Hematopoietic multipotent progenitor cell treated with erythropoietin and hydrocortisone succinate and interleukin-3 and kit ligand, for 15 days (in vitro differentiated cells): ENCODE data around the gene KMT2D.

Experiments used
- DNase-seq: peaks from one replicate; pipeline ENCODE4 v3.0.0-alpha.2; 2015; ENCODE audit warnings: low spot score

KMT2D gene, protein sequence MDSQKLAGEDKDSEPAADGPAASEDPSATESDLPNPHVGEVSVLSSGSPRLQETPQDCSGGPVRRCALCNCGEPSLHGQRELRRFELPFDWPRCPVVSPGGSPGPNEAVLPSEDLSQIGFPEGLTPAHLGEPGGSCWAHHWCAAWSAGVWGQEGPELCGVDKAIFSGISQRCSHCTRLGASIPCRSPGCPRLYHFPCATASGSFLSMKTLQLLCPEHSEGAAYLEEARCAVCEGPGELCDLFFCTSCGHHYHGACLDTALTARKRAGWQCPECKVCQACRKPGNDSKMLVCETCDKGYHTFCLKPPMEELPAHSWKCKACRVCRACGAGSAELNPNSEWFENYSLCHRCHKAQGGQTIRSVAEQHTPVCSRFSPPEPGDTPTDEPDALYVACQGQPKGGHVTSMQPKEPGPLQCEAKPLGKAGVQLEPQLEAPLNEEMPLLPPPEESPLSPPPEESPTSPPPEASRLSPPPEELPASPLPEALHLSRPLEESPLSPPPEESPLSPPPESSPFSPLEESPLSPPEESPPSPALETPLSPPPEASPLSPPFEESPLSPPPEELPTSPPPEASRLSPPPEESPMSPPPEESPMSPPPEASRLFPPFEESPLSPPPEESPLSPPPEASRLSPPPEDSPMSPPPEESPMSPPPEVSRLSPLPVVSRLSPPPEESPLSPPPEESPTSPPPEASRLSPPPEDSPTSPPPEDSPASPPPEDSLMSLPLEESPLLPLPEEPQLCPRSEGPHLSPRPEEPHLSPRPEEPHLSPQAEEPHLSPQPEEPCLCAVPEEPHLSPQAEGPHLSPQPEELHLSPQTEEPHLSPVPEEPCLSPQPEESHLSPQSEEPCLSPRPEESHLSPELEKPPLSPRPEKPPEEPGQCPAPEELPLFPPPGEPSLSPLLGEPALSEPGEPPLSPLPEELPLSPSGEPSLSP (N-terminal part only)

DNA sequence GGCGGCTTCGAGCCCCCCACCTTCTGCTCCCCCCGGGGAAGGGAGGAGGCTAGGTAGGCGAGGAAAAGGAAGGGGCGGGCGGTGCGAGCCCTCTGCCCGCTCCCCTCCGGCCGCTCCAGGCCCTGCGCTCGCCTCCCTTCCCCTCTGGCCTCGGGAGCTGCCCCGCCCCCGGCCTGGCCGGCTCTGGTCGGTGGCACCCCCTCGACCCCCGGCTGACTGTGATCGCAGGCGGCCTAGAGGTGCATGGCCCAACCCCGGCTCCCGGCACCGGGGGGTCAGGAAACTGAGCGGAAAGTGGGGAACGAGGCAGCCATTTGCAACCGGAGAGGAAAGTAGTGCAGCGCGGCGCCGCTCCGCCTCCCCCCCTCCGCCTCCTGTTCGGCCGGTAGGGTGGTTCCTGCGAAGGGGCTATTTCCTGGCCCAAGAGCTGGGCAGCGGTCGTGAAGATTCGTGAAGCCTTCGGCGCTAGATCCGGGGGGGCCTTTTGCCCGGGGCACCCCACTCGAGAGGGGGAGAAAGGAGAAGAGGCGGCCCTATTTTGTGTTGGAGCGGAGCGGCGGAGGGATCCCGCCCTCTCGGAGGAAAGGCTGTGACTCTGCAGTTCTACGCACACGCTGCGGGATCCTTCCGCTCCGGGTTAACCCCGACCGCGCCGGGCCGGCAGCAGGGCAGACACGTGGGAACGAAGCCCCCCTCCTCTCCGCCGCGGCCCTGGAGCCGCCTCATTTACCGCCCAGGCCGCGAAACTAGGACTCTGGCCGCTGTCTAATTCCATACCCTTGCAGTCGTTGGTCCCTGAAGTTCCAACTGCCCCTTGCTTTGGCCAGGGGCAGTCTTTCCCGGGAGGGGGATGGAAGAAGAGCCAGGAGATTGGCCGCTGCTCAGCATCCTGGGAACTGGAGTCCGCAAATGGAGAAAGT lies at the start of gene KMT2D:
Gene KMT2D, minus strand, starts transcription at position 558 of the 920 bp plus-strand sequence. CDS start 5,470 bp downstream, outside the sequence.
- DNase-seq: peak; percentile 93

DNA sequence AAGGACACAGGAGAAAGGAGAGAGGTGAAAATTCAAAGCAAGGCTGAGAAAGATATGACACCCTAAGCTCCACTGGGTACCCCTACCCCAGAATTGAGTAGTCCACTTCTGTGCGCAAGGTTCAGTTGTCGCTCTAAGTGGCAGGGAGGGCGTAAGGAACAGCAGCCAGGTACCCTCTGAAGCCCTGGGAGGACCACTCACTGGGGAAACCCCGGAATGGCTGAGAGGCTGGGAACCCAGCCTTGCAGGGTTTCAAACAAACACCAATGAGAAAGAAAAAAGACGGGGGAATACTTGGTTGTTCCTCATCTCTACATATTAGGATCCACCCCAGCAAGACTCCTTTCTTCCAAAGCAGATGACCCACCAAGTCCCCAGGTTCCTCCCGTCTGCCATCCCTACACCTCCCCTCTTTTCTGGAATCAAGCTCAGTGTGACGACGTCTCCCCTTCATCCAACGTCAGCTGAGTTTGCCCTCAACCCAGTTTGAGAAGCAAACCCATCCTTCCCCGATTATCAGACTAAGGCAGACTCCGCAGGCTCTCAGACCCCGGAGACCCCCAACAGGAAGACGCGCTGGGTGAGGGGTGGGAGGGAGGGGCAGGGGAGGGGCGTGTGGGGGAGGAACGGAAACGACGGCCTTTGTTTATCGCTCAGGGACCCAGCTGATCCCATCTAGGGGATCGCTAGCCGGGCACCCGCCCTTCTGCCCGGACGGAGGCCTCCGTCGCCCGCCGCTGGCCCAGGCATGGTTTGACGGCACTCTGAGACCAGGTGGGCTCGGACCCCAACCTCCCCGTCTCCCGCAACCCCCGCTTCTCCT lies 49.3 kb upstream of the KMT2D start:
- no peak for DNase-seq

DNA sequence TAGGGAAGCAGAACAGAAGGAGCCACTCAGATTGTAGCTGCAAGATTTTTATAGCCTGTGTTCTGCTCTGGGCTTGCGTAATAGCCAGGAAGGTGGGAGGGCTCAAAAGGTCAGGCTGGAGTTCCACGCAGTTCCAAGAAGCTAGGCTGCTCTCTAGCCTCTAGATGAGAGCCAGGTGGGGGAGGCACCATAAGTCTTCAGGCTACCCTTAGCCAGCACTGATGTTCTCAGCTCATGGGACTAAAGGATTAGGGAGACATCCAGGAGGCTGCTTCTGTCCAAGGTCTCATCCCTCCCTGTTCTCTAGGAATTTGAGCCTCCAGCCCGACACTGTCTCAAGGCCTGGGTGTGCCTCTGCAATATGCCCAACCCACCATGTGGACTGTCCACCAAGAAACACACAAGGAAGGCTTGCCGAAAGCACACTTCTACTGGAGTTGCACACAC lies 48.4 kb upstream of the KMT2D start:
- DNase-seq: no peak

DNA sequence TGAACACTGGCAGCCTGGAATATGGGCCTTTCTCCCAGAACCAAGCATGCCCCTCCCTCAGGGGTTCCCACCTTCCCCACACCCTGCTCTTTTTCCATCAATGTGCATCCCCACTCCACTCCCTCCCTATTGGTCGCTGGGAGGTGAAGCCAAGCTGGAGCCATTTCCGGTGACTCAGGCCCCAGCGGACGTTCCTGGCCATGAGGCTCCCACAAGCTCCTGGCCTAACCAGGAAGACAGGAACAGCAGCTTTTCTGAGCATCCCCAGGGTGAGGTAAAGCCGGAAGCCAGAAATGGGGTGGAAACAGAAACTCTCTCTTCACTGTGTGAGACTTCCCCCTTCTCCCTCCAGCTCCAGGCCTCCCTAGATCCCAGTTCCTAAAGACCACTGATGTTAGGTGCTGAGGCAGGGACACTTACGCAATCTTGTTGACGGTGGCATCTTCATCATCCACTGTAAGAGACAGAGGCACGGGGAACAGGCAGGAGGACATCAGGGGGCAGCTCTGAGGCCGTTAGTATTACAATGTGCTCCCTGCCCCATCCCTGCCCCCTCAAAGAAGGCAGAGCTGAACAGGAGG lies 45.0 kb upstream of the KMT2D start:
- no peak for DNase-seq

DNA sequence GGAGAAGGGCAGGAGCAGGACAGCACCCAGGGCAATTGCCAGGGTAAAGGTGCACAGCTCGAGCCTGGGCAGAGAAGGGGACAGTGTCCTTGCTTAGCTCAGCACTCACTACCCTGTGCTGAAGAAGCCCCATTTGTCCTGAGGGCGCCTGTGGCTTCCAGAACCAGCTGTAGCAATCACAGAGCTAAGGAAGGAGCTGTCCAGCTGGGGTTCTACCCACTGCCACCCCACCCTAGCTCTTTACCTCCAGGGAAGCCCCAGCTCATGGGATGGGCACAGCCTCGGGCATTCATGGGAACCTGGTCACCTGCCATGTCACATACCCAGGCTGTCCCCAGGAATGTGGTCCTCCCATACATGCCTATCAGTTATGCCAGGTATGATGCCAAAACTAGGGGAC lies 44.2 kb upstream of the KMT2D start:
- no peak for DNase-seq

DNA sequence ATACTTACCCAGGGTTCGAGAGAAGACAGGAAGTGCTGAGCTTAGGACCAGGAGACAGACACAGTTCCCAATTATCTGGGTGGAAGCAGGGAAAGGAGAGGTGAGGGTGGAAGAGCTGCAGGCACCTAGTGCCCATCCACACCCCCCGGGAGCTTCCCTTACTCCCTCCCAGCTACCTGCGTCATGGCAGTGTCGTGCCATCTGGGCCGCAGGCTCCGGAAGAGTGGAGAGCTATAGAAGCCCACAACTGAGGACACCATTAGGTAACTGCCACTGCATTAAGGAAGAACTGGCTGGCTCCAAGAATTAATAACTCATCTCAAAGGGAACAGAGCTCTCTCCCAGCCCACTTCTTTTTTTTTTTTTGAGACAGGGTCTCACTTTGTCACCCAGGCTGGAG lies 39.8 kb upstream of the KMT2D start:
- DNase-seq: no peak

DNA sequence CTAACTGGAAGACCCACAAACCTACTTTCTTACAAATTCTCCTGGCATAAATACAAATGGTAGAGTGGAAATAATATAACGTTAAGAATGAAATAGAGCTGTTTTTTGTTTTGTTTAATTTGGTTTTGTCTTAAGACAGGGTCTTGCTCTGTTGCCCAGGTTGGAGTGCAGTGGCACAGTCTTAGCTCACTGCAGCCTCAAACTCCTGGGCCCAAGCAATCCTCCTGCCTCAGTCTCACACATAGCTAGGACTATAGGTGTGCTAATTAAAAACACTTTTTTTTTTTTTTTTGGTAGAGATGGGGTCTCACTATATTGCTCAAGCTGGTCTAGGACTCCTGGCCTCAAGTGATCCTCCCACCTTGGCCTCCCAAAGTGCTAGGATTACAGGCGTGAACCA lies 38.1 kb upstream of the KMT2D start:
- no peak for DNase-seq

DNA sequence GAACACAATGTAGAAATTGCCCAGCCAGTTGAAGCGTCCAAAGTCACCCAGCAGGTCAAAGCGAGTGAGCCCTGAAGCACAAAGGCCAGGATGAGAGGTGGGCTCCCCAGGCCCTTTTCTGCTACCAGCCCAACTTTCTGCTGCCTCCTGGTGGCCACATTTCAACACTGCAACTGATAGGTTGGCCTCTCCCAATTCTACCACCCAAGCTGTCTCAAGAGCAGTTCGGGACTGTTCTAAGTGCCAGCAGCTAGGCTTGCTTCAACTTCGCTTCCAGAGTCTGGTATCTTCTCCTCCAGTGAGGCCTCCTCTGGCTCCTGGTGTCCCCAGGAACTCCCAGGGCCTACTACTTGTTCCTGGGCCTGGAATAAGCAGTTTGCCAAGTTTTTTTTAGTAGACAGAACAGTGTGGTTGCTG lies 37.4 kb upstream of the KMT2D start:
- DNase-seq: peak; percentile 72

DNA sequence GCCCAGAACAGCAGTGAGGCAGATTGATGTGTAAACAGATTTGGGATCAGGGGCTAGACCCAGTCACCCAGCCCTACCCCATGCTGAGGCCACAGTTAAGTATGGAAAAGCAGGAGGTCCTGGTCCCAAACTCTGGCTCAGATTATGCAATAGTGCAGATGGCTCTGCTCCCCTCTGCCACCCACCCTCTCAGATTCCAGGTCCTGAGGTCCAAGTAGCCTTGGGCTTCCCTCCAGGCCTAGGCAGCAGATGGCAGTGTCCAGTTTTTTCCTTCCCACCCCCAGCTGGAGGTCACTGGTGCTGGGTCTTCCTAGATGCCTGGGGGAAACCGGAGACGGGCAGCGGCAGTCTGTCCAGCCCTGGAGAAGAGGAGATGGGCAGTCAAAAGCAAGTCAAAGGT lies 36.8 kb upstream of the KMT2D start:
- DNase-seq: no peak

DNA sequence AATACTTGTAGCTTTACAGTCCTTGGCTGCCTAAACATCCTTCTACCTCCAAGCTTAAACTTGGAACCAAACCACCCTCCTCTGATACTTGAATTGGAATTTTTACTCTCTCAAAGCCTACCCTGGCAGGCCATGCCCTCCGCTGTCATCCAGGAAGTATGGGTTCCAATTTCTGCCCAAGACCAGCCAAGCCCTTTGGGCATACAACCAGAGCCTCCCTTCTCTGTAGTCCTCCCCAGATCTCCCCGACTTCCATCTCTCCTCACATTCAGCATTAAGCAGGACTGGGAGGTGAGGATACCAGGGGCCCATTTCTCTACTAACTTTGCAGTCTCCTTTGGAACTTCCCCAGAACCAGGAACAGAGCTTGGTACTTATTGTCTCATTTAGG lies 34.4 kb upstream of the KMT2D start:
- DNase-seq: no peak

DNA sequence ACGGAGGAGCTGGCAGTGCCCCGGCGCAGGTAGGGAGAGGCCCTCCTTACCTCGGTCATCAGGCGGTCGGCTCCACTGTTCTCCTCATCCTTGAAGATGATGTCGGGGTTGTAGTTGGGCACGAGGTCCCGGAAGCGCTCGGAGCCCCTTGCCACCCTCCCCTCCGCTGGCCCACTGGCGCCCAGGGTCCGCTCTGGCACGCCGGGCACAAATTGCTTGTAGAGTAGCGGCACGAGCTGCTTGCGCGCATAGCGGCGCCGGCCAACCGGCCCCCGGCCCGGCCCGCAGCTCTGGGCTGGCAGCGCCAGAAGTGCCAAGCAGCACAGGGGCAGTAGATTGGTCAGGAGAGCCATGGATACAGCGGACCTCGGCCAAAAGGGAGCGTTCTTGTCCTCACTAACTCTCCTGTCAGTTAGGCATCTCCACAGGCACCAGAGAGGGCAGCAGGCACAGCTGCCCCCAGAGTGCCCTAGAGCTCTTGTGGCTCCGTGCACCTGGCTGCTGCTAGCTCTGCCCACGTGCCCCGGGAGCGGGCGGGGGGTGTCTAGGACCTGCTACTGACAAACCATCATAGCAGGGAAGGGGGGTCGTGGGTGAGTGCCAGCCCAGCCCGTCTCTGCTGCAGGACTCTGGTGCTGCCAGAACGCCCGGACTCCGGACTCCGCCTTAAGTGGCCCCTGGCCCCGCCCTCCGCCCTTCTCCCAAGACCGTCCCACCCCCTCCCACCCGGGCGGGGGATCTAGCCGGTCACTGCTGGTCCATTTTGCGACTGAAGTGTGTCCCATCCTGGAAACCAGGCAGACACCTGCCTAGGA lies 33.8 kb upstream of the KMT2D start, which contains the start of gene DHH:
Gene DHH, minus strand, starts transcription at position 642 of the 815 bp plus-strand sequence. Its CDS starts 289 bp downstream, at position 353.
- no peak for DNase-seq

DNA sequence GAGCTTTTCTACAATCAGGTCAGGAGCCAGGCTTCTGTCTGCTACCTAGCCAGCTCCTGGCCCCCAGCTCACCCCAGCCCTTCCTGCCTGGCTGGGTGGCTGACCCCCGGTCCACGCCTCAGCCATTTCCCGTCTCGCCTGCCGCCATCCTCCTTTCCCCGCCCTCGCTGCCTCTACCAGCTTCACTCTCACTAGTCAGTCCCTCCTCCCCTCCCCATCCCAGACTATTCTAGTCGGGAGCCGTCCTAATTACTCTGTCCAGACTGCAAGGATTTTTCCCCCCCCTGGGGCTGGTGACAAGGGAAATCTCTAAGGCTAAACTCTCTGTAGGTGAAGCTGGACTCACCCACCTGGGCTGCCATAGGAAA lies 33.2 kb upstream of the KMT2D start:
- DNase-seq: no peak

DNA sequence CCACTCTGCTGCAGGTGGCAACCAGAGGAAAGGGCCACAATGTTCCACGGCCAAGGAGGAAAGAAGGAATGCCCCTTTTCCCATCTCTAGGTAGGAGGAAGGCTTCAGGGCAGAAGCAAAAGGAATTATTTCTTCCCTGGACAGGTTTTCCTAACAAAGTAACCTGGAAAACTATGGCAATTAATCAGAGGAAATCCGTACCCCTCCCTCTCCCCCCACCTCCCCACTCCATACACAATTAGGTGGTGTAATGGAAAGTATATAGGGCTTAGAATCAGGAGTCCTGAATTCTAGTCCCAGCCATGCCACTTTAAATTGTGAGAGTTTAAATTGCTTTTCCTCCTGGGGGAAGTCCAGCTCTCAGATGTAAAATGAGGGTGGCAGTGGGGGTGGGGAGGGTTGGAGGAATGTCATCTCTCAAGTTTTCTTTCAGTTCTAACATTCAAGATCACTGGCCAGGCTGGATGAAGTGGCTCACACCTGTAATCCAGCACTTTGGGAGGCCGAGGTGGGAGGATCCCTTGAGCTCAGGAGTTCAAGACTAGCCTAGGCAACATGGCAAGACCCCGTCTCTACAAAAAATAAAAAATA lies 32.3 kb upstream of the KMT2D start:
- no peak for DNase-seq

DNA sequence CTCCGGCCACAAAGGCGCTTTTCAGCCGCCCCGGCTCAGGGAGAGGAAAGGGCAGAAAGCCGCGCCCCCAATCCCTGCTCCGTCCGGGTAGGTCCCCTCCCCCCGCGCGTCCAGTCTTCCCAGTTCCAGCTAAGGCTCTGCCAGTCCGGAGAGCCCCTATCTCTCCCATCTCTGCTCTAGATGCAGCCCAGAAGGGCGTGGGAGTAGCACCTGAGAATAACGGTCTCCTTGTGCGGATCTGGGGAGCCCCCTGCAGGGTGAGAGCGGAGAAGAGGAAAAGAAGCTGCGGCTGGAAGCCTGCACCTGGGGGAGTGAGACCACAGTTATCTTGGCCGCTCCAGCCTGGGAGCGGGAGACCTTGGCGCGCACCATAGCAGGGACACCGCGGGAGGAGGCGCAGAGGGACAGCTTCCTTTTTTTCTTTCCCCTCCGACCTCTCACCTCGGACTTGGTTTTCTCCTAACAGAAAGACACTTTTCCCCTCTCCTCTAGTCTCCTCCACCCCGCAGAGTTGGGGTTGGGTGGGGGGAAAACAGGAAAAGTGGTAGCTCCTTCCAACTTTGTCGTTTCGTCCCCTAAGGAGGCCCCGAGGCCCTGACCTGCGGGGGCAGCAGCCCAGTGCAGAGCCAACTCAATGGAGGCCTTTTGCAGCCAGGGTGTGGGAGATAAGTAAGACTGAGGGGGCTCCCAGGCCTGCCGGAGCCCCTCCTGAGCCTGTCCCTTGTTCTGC lies 31.7 kb upstream of the KMT2D start:
- no peak for DNase-seq

DNA sequence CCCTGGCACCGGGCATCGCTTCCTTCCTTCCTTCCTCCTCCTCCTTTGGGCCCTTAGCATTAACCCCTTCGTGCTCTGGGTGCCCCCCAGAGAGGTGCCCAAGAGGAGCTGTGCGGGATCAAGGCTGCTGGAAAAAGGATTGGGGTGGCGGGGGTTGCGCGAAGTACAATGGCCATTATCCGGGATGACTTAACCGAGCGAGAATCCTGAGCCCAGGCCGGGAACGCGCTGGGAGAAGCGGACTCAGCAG lies 31.2 kb upstream of the KMT2D start:
- no peak for DNase-seq

DNA sequence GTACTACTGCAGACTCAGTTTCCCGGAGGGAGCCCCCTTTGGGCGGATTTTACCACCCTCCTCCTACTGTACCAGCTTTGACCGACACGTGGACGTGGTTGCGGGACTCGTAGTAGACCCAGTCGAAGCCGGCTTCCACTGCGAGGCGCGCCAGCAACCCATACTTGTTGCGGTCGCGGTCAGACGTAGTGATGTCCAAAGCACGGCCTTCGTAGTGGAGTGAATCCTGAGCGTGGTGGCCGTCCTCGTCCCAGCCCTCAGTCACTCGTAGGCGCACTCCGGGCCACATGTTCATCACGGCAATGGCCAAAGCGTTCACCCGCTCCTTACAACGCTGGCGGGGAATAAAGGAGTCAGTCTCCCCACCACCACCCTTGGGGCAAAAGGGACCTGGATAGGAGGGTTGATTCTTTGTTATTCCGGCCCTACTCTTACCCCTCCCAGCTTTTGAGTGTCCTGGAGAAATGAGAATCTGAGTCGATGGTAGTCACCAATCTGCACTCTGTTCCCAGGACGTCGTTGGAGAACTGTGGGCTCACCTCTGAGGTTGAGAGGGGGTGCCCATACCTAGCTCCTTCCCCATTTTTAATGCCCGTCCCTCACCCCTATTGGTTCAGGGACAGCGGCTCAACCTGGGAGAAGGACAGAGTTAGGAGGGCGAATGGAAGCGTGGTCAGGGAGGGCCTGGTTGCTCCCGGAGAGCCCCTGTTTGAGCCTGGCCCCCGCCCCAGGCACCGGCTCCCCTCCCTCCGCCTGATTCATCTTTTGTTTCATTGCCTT lies 30.7 kb upstream of the KMT2D start:
- no peak for DNase-seq

DNA sequence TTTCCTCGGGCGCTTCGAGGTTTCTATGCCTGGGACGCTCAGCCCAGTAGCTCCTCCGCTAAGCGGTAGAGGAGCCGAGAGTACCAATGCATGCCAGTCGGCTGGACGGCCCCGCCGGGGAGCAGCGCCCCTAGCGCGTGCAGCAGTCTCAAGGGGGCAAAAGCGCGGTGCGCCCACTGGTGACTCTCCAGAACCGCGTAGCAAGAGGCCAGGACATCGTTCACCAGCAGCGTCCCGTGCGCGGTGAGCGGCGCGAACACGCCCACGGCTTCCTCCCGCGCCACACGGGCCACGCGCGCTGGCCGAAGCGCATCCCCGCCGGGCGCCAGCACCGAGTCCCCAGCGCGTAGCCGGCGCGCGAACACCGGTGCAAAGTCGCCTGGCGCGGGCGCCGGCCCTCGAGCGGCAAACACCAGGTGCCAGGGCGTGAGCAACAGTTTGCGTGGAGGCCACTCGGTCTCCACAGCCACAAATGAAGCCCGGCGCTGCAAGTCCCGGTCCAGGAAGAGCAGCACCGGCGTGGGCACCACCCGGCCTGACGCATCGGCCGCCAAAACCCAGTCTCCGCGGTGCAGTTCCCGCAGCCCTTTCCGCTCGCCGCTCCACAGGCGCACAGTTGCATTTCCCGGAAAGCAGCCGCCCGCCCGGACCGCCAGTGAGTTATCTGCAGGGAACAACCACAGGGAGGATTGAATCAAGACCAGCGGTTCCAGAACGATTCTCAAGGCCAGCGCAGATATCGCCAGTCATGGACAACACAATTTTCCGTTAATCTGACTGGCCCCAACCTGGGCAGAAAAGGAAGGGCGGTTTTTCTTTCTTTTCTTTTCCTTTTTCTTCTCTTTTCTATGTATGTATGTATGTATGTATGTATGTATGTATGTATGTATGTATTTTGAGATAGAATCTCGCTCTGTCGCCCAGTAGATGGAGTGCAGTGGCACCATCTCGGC lies 29.5 kb upstream of the KMT2D start:
- DNase-seq: no peak
